Neural progenitor cell (in vitro differentiated cells): ENCODE measurements around the gene CYP26A1. TPM values are rescaled to one million over a fixed set of nuclear protein-coding genes. Genes with fewer than 3 reads are reported as not detected.

ENCODE experiments used
- DNase-seq: peaks from one replicate; pipeline ENCODE4 v3.0.0-alpha.2; 2016; ENCODE audit warnings: low spot score
- H2AFZ ChIP-seq: fragments of 200-600 bp; sonication (generic); replicated peaks from 2 replicates; pipeline ENCODE4 v1.6.1; 2016; ENCODE audit warnings: antibody characterized with exemption
- H3F3A ChIP-seq: fragments of 200-600 bp; sonication (generic); 2 replicates; pipeline ENCODE4 v1.6.1; 2016; ENCODE audit warnings: antibody characterized with exemption, low read depth
- H3K27ac ChIP-seq: fragments of 200-600 bp; sonication (generic); 2 replicates; pipeline ENCODE4 v1.5.1; 2016; ENCODE audit warnings: mild to moderate bottlenecking
- H3K27me3 ChIP-seq: fragments of 200-600 bp; sonication (generic); 2 replicates; pipeline ENCODE4 v1.6.1; 2016; ENCODE audit warnings: mild to moderate bottlenecking, moderate library complexity
- H3K36me3 ChIP-seq: fragments of 200-600 bp; sonication (generic); 2 replicates; pipeline ENCODE4 v1.5.1; 2016
- H3K4me1 ChIP-seq: fragments of 200-600 bp; sonication (generic); 2 replicates; pipeline ENCODE4 v1.6.1; 2016; ENCODE audit warnings: mixed run types
- H3K4me2 ChIP-seq: fragments of 200-600 bp; sonication (generic); 2 replicates; pipeline ENCODE4 v1.6.1; 2016
- H3K4me3 ChIP-seq: fragments of 200-600 bp; sonication (generic); 2 replicates; pipeline ENCODE4 v1.5.1; 2016
- H3K79me2 ChIP-seq: fragments of 200-600 bp; sonication (generic); 2 replicates; pipeline ENCODE4 v1.6.1; 2016; ENCODE audit warnings: low read depth
- H3K9ac ChIP-seq: fragments of 200-600 bp; sonication (generic); 2 replicates; pipeline ENCODE4 v1.6.1; 2016
- H3K9me3 ChIP-seq: fragments of 200-600 bp; sonication (generic); 2 replicates; pipeline ENCODE4 v1.5.1; 2016; ENCODE audit warnings: low read depth
- H4K20me1 ChIP-seq: fragments of 200-600 bp; sonication (generic); 2 replicates; pipeline ENCODE4 v1.6.1; 2016; ENCODE audit warnings: low read depth
- H3K27ac Mint-ChIP-seq: 3 replicates; pipeline ENCODE4 v1.8.0; 2021; ENCODE audit warnings: mixed read lengths
- H3K27me3 Mint-ChIP-seq: 2 replicates; pipeline ENCODE4 v1.8.0; 2022; ENCODE audit warnings: low read depth, mild to moderate bottlenecking, inconsistent platforms, moderate library complexity, mixed read lengths; ENCODE audit not compliant: insufficient read depth
- H3K36me3 Mint-ChIP-seq: 3 replicates; pipeline ENCODE4 v1.8.0; 2021; ENCODE audit warnings: mixed read lengths
- H3K4me1 Mint-ChIP-seq: 3 replicates; pipeline ENCODE4 v1.8.0; 2021; ENCODE audit warnings: mixed read lengths
- H3K4me3 Mint-ChIP-seq: 3 replicates; pipeline ENCODE4 v1.8.0; 2021; ENCODE audit warnings: mild to moderate bottlenecking, moderate library complexity, mixed read lengths
- H3K9me3 Mint-ChIP-seq: 3 replicates; pipeline ENCODE4 v1.8.0; 2020; ENCODE audit warnings: mixed read lengths
- CTCF ChIP-seq: fragments of 200-600 bp; sonication (generic); IDR thresholded peaks from 2 replicates; pipeline ENCODE4 v1.5.1; 2017; ENCODE audit warnings: antibody characterized with exemption, mild to moderate bottlenecking
- EZH2 ChIP-seq: fragments of 200-600 bp; sonication (generic); IDR thresholded peaks from 2 replicates; pipeline ENCODE4 v1.6.1; 2017; ENCODE audit warnings: antibody characterized with exemption, mild to moderate bottlenecking, moderate library complexity
- EZH2phosphoT487 ChIP-seq: fragments of 200-600 bp; sonication (generic); IDR thresholded peaks from 2 replicates; pipeline ENCODE4 v1.6.1; 2017; ENCODE audit warnings: antibody characterized with exemption
- total RNA-seq: library from RNA; depleted of rRNA; stranded (reverse); fragments of >200 nt; gene quantifications from 2 replicates; pipeline ENCODE4 v1.2.3, GENCODE V29; 2015; ENCODE audit warnings: low replicate concordance

The CYP26A1 gene
- total RNA-seq, 1 donor from 2014 or later: 6.7 TPM

DNA sequence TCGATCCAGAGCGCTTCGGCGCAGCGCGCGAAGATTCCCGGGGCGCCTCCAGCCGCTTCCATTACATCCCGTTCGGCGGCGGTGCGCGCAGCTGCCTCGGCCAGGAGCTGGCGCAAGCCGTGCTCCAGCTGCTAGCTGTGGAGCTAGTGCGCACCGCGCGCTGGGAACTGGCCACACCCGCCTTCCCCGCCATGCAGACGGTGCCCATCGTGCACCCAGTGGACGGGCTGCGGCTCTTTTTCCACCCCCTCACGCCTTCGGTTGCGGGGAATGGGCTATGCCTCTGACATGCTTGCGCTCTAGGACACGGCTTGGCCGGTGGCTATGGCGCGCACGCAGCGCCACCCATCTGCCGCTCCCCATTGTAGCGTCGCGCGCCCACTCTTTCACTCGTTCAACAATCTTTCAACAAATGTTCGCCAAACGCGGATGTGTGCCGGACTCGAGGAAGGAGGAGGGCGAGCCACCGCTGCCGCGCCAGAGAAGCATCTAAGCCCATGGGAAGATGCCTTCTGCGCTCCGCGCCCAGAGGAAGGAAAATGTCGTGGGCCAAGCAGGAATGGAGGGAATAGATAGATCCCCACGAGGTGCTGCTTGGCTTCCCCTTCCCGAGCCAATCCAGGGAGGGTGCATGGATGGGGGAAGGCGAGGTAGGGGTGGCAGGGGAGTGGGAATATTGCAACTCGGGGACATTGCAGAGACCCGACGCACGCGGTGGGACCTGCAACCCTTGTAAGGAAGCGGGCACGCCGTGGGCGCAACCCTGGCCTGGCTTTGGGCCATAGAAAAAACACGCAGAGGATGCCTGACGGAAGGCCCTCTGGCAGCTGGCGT lies 5.1 kb upstream of the CYP26A1 start:
- Mint-ChIP-seq H3K4me3 (peak overlapping the region; percentile 83), H3K9me3 (peaks cover 2% of the 10 kb centered on the region), H3K4me1 (peaks cover 27% of the 10 kb centered on the region), H3K36me3 (no peaks in the 10 kb centered on the region), H3K27me3 (peaks cover 81% of the 10 kb centered on the region), H3K27ac (no peak overlapping the region)
- H4K20me1 ChIP-seq: peaks cover 61% of the 10 kb centered on the region
- TF ChIP-seq EZH2 (peak; percentile 81), EZH2phosphoT487 (peak; percentile 83), CTCF (peak; percentile 47)
- peak overlapping the region; percentile 91 for H2AFZ ChIP-seq
- peaks cover 11% of the 10 kb centered on the region for H3K79me2 ChIP-seq
- no peak overlapping the region for H3K27ac ChIP-seq
- DNase-seq: peak; percentile 84
- peaks cover 34% of the 10 kb centered on the region for H3F3A ChIP-seq
- H3K36me3 ChIP-seq: no peaks in the 10 kb centered on the region
- H3K27me3 ChIP-seq: peaks cover 100% of the 10 kb centered on the region
- H3K9me3 ChIP-seq: no peaks in the 10 kb centered on the region
- no peak overlapping the region for H3K9ac ChIP-seq
- H3K4me1 ChIP-seq: peaks cover 16% of the 10 kb centered on the region
- peak overlapping the region; percentile 61 for H3K4me3 ChIP-seq
- H3K4me2 ChIP-seq: peak overlapping the region; percentile 100

DNA sequence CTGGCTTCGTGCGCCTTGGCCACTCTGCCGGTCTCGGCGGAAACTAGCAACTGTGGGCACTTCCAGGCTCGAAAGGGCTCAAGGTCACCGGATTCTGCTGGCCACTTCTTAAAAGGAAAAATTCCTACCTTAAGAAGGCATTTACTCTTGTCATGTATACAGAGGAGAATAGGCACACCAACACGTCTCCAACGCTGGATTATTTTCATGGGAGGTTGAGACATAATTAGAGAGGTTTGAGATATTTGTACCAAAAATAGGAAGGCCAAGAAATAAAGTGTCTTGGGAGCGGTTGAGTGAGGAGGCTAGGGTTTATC lies 4.5 kb upstream of the CYP26A1 start:
- H3K4me2 ChIP-seq: no peak overlapping the region
- H3K27me3 ChIP-seq: peaks cover 100% of the 10 kb centered on the region
- Mint-ChIP-seq H3K27ac (no peak overlapping the region), H3K36me3 (no peaks in the 10 kb centered on the region), H3K27me3 (peaks cover 78% of the 10 kb centered on the region), H3K4me1 (peaks cover 28% of the 10 kb centered on the region), H3K4me3 (no peak overlapping the region), H3K9me3 (peaks cover 2% of the 10 kb centered on the region)
- H3K27ac ChIP-seq: no peak overlapping the region
- H3K4me3 ChIP-seq: no peak overlapping the region
- peaks cover 16% of the 10 kb centered on the region for H3K4me1 ChIP-seq
- H3K36me3 ChIP-seq: no peaks in the 10 kb centered on the region
- H4K20me1 ChIP-seq: peaks cover 61% of the 10 kb centered on the region
- H3K79me2 ChIP-seq: peaks cover 17% of the 10 kb centered on the region
- no peak for DNase-seq
- no peaks in the 10 kb centered on the region for H3K9me3 ChIP-seq
- H3K9ac ChIP-seq: no peak overlapping the region
- no peak overlapping the region for H2AFZ ChIP-seq
- TF ChIP-seq EZH2 (no peak), CTCF (no peak), EZH2phosphoT487 (no peak)
- peaks cover 34% of the 10 kb centered on the region for H3F3A ChIP-seq

DNA sequence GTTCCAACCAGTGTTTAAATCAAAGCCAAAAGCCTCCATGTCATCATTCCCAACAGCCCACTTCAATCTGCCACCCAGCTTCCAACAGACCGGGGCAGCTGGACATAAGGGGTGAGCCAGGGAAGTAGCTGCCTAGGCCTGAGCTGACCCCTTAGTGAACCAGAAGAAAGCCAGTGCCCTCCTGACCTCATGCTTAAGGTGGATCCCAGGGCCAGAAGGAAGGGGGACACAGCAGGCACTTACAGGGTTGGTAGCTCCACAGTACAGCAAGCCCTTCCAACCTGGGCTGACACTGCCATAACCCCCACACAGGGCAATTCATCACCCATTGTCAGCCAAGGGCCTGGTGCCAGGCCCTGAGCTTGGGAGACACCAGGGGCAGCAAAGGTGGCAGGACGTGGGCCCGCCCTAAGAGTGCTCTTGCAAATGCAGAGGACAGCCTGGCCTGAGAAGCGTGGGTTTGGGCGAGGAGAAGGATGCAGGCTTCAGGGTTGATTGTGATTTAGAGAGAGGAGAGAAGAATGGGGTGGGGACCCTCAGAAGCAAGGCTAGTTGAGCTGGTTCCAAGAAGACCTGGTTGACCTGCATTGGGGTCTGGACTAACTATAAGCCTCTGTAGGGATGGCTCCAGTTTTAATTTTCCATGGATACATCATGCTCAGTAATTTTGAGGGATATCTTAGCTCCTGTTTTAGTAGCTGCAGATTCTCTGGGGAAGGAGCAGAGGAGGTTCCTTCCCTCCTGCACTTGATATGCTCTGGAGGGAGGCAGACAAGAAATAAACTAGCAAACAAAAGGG lies 3.1 kb upstream of the CYP26A1 start:
- H3K9me3 ChIP-seq: no peaks in the 10 kb centered on the region
- no peak for TF ChIP-seq EZH2
- TF ChIP-seq CTCF: no peak
- TF ChIP-seq EZH2phosphoT487: no peak
- no peak overlapping the region for H3K4me2 ChIP-seq
- Mint-ChIP-seq H3K27me3 (peaks cover 79% of the 10 kb centered on the region), H3K27ac (no peak overlapping the region), H3K9me3 (peaks cover 2% of the 10 kb centered on the region), H3K4me1 (peaks cover 35% of the 10 kb centered on the region), H3K4me3 (peak overlapping the region; percentile 77), H3K36me3 (no peaks in the 10 kb centered on the region)
- no peak overlapping the region for H3K27ac ChIP-seq
- peaks cover 29% of the 10 kb centered on the region for H3F3A ChIP-seq
- H3K79me2 ChIP-seq: peaks cover 31% of the 10 kb centered on the region
- H3K27me3 ChIP-seq: peaks cover 100% of the 10 kb centered on the region
- H3K9ac ChIP-seq: no peak overlapping the region
- H3K36me3 ChIP-seq: no peaks in the 10 kb centered on the region
- no peak overlapping the region for H3K4me3 ChIP-seq
- DNase-seq: no peak
- no peak overlapping the region for H2AFZ ChIP-seq
- peaks cover 58% of the 10 kb centered on the region for H4K20me1 ChIP-seq
- peaks cover 16% of the 10 kb centered on the region for H3K4me1 ChIP-seq
